ENCODE data around the gene SNRPE.
"Not testable (repeated sequence)": the region's sequence is repeated elsewhere in the genome, so short reads cannot be mapped to it uniquely, and the experiment has no call there.

The SNRPE gene

GRCh38 chr1:203861379-203862184, at the start of gene SNRPE:
SNRPE (plus strand) TSS chr1:203861599; CDS start chr1:203861660, 61 bp downstream.
- peak; percentile 97 for DNase-seq (ENCODE audit: low read depth)

GRCh38 chr1:203813581-203814341, 47.6 kb upstream of the SNRPE start:
- DNase-seq (ENCODE audit: low read depth): no peak

DNA sequence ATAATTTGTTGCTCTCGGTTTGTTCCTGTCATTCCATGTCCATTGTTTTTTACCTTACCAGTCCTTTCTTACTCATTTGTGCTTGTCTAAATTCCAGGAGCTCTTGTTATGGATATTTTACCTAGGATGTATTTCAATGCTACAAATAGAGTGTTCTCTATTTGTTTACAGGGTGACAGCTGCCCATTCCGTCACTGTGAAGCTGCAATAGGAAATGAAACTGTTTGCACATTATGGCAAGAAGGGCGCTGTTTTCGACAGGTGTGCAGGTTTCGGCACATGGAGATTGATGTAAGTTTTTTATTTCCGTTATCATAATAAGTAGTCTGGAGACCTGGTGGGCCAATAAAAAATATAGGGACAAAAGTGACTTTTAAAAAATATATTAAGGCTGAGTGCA, 43.0 kb upstream of the SNRPE start:
- no peak for DNase-seq (ENCODE audit: low read depth)

DNA sequence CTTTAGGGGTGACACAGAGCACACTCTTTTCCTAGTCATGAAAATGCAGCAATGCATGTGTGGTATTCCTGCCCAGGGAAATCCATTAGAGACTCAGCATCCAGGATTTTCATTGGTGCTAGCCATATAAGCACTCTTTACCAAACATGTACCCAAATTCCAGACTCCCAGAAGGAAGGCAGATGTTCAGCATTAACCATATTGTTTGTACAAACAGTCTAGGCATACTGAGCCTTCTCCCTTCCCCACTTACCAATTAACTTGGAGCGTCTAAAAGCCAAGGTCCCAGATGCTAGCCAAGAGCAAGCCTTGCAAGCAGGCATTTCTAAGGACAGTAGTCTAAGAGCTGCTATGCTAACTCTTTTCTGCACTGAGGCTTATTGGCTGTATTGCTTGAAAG, 38.1 kb upstream of the SNRPE start:
- no peak for DNase-seq (ENCODE audit: low read depth)

- no peak for DNase-seq (ENCODE audit: low read depth)
Measured at GRCh38 chr1:203826175-203826574, 35.2 kb upstream of the SNRPE start.

GRCh38 chr1:203828002-203828401, 33.4 kb upstream of the SNRPE start:
- peak; percentile 73 for DNase-seq (ENCODE audit: low read depth)

GRCh38 chr1:203828503-203828902, 32.9 kb upstream of the SNRPE start:
- DNase-seq (ENCODE audit: low read depth): no peak

- DNase-seq (ENCODE audit: low read depth): peak; percentile 53
Measured at GRCh38 chr1:203829247-203829646, 32.2 kb upstream of the SNRPE start.

GRCh38 chr1:203835476-203835875, 25.9 kb upstream of the SNRPE start:
- DNase-seq (ENCODE audit: low read depth): no peak

DNA sequence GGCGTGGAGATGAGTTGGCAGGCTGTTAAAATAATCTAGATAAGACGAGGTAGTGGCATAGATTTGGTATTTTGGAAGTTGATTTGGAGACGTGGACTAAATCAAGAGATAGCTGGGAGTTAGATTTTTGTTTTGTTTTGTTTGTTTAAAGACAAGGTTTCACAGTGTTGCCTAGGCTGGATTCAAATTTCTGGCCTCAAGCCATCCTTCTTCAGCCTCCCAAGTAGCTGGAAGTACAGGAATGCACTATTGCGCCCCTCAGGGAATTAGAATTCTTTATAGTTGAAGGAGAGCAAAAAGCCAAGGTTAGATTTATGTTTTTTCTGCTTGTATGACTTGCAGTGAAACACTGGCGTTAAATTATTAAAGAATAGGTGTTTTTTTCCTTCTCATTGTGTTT, 22.3 kb upstream of the SNRPE start:
- peak; percentile 79 for DNase-seq (ENCODE audit: low read depth)

GRCh38 chr1:203840208-203840808, 21.1 kb upstream of the SNRPE start:
- no peak for DNase-seq (ENCODE audit: low read depth)

- no peak for DNase-seq (ENCODE audit: low read depth)
Measured at GRCh38 chr1:203842559-203842876, 18.9 kb upstream of the SNRPE start.

DNA sequence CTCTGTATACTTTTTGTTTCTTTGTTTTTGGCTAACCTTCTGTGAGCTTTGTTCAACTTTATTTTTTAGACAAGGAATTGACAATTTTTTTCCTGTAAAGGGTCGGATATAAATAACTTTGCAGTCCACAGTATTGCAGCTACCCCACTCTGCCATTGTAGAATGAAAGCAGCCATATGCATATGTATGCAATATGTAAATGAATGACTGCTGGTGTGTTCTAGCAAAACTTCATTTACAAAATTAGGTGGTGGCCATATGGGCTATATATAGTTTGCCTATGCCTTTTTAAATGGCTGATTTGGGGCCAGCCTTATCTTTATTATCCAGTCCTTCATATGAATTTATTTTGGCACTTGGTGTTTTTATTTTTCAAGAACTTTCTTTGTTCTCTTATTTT, 18.0 kb upstream of the SNRPE start:
- no peak for DNase-seq (ENCODE audit: low read depth)

DNA sequence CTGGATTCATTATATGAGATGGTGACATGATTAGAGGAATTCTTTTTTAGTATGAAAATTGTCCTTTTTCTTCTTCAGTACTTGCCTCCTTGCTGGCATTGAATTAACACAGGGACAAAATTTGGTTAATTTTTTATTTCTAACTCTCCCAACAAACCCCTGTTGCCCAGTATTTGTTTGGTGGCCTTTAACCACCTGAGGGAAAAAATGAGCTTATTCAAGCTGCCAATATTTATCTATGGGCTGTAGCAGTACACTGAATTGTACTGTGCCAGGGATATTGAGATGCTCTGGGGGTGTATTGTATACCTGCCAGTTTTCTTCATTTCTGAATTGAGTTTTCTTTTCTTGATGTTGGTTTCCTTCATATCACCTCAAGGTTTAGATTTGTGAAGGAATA, 8.3 kb upstream of the SNRPE start:
- not testable (repeated sequence) for DNase-seq (ENCODE audit: low read depth)

- peak; percentile 82 for DNase-seq (ENCODE audit: low read depth)
Measured at GRCh38 chr1:203858055-203858454, 3.3 kb upstream of the SNRPE start.

DNA sequence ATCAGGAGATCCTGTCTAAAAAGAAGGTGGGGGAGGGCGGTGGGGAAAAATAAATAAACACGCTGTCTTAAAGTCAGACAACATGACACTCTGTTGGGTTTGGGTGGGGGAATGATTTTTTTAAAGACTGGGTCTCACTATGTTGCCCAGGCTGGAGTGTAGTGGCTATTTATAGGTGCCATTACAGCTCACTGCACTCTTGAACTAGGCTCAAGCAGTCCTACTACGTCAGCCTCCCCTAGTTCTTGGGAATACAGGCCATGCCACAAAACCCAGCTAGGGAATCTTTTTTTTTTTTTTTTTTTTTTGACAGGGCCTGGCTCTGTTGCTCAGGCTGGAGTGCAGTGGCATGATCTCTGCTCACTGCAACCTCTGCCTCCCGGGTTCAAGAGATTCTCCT, 2.4 kb upstream of the SNRPE start:
- DNase-seq (ENCODE audit: low read depth): no peak

- peak; percentile 23 for DNase-seq (ENCODE audit: low read depth)
Measured at GRCh38 chr1:203860396-203861025, 888 bp upstream of the SNRPE start.

- peak; percentile 45 for DNase-seq (ENCODE audit: low read depth)
Measured at GRCh38 chr1:203867802-203868201, 6.4 kb downstream of the SNRPE start.

GRCh38 chr1:203870245-203870644, 8.8 kb downstream of the SNRPE start:
- DNase-seq (ENCODE audit: low read depth): peak; percentile 78

DNA sequence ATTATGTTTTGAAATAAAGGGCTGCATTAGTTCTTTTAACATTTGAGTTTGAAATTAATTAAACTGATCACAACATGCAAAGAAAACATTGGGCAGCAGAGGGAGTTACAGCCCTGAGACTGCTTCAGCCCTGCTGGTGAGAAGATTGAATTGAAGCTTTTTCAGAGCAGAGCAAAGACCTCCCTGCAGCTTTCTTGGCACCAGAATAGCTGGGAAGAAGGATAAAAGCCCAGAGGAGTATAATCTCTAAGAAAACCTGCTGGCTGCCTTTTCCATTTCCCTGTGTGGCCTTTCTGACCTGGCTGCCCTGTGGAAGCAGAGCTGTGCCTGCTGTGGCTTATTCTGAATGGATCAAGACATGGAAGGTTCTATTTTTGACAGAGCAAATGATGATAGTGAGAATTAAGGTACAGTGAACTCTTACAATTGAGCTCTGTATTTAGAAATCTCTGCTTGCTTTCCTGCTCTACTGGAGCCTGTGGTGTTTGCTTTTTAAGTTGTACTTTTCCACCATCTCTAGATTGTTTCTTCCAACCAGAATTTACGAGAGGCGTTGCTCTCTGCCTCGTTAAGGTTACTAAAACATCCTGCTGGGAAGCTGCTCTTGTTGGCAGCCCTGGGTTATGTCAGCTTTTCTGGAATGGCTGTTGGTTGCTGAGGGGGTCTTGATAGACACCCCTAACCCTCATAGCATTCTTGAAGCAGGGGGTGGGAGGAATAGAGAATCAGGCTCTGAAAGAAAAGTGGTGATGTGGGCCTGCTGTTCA, 9.9 kb downstream of the SNRPE start:
- DNase-seq (ENCODE audit: low read depth): peak; percentile 78

DNA sequence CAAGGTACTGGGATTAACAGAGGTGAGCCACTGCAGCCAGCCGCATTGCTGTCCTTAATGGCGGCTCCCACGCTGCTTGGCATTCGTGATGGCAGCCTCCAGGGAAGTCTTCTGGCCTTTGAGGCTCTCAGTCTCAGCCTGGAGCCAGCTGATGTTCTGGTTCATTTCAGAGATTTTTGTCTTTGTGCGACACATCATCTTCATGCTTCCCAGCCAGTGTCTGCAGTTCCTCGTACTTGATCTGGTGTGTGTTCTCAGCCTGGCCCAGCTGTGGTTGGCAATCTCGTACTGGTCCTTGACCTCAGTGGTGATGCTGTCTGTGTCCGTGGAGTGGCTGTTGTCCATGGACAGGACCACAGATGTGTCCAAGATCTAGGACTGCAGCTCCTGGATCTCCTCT, 11.7 kb downstream of the SNRPE start:
- no peak for DNase-seq (ENCODE audit: low read depth)

GRCh38 chr1:203878422-203878821, 17.0 kb downstream of the SNRPE start:
- no peak for DNase-seq (ENCODE audit: low read depth)

Measured in iris pigment epithelial cell (primary cell).